CD4-positive, alpha-beta T cell treated with Interleukin-4 for 4 hours (primary cell): ENCODE data around the gene KIF25.
A peak's percentile ranks its signal among the peaks of the same experiment; 100 is the strongest.

Source experiments
- DNase-seq: peaks from one replicate; pipeline ENCODE4 v3.0.0-alpha.2; 2020

The KIF25 gene, protein sequence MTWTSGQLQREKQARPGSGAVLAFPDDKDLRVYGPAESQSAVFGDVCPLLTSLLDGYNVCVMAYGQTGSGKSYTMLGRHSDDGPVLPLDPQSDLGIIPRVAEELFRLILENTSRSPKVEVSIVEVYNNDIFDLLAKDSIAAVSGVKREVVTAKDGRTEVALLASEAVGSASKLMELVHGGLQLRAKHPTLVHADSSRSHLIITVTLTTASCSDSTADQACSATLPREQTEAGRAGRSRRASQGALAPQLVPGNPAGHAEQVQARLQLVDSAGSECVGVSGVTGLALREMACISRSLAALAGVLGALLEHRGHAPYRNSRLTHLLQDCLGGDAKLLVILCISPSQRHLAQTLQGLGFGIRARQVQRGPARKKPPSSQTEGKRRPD

GRCh38 chr6:167997642-167998041, at the start of gene KIF25:
Gene KIF25, plus strand, starts transcription at chr6:167997671. Its CDS starts 31,915 bp downstream, at chr6:168029586.
- no peak for DNase-seq

DNA sequence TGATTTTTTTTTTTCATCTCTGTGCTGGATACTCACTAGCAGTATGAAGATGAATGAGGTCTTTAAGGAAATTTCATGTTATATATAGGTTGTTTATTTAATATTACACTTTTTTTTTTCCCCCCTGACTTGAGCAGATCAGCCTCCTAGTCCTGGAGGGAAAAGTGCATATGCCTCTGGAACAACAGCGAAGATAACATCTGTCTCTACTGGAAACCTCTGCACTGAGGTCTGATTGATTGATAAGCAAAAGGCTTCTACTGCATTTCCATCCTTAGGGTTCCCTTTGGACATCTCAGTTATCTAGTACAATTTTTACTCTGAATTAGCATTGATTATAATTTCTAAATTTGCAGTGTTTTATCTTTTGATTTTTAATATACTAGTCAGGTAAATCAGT, 49.8 kb upstream of the KIF25 start:
- no peak for DNase-seq

- DNase-seq: no peak
These were observed 48.8 kb upstream of the KIF25 start for GRCh38 chr6:167948716-167949115.

DNA sequence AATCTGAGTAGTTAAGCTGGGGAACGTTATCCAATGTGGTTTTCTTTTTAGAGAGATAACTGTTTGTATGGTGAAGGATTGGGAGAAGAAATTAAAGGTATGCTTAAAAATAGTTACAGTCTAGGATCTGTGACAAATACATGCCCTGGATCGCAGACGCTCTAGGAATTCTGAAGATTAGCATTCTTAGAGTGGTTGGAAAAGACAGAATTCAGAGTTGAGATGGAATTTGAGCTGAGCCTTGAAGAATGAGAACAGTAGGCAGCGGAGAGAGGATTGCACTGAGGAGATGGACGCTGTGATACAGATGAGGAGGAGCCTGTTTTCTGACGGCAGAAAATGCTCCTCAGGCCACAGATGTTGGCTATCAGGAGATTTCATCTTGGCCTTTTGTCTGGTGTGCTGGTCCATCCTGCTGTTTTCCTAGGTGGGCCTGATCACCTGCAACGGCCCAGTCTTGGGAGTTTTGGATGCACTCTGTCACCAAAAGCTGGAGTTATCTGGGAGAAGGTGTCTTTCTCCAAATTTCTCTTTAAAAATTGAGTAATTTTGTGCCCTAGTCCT, 48.3 kb upstream of the KIF25 start:
- DNase-seq: no peak

DNA sequence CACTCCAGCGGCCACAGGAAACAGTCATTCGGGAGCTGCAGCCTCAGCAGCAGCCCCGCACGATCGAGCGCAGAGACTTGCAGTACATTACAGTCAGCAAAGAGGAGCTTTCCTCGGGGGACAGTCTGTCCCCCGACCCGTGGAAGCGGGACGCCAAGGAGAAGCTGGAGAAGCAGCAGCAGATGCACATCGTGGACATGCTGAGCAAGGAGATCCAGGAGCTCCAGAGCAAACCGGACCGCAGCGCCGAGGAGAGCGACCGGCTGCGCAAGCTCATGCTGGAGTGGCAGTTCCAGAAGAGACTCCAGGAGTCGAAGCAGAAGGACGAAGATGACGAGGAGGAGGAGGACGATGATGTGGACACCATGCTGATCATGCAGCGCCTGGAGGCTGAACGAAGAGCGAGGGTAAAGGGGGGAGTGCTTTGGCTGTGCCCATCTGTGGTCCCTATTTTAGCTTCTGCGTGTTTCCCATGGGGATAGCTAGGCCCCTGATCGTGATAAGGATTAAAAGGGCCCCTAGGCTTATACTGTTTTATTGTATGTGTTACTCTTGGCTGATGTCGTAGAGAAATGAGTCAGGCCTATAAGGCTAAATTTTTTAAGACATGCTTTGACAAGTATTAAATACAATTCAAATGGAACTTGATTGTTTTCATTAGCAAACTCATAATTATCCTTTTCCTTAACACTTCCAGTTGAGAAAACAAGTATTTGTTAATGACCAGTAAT, 45.5 kb upstream of the KIF25 start:
- DNase-seq: no peak

GRCh38 chr6:167952512-167952859, 45.0 kb upstream of the KIF25 start:
- no peak for DNase-seq

GRCh38 chr6:167953551-167953950, 43.9 kb upstream of the KIF25 start:
- DNase-seq: no peak

- no peak for DNase-seq
These were observed 43.3 kb upstream of the KIF25 start for GRCh38 chr6:167954151-167954550.

DNA sequence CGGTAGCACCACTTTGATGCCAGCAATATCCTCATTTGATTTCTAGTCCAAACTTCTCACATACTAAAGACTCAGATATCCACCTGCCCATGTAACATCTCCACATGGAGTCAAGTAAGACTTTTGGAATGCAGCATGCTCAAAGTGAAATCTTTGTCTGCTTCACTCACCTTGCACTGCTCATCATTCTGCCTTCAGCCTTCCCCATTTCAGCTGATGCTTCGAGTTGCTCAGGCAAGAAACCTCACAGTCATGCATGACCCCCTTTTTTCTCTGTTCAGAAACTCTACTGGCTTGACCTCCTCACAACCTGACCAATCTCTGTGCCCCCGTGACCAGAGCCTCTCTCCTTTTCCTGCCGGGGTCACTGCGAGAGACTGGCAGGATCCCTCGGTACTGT, 41.0 kb upstream of the KIF25 start:
- DNase-seq: no peak

GRCh38 chr6:167956983-167957492, 40.4 kb upstream of the KIF25 start:
- DNase-seq: no peak

- DNase-seq: no peak
These were observed 39.8 kb upstream of the KIF25 start for GRCh38 chr6:167957626-167958025.

DNA sequence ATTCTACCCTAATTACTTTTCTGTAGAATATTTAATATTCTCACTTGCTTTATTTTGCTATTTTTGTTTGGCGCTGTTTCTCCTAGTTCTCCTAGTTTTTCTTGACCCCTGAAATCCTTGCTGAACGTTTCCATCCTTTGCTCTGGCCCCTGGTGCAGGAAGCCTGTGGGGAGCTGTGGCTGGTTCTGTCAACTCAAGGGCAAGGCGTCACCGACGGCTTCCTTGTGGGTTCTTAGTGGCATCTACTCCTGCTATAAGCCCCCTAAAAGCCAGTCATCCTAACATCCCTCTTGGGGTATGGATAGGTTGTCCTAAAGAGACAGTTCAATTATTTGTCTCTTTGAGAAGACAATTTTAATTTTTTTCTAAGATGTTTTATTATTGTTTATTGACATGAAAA, 36.9 kb upstream of the KIF25 start:
- no peak for DNase-seq

DNA sequence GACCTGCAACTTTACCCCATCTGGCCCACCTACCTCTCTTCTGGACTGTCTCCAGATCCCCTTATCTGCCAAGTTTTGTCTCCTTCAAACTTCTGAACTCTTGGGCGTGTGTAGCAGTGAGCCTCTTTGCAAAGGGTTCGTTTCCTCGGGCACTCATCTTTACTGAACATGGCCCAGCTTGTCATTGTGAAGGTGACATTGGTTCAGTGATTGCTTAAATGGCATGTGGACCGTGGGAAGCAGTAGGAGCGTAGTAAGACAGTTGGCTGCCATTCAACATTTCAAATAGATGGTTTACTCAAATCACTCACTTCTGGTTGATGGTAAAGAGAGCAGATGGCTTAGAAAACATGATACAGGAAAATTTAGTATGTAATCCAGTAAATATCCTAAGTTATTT, 34.8 kb upstream of the KIF25 start:
- DNase-seq: no peak

DNA sequence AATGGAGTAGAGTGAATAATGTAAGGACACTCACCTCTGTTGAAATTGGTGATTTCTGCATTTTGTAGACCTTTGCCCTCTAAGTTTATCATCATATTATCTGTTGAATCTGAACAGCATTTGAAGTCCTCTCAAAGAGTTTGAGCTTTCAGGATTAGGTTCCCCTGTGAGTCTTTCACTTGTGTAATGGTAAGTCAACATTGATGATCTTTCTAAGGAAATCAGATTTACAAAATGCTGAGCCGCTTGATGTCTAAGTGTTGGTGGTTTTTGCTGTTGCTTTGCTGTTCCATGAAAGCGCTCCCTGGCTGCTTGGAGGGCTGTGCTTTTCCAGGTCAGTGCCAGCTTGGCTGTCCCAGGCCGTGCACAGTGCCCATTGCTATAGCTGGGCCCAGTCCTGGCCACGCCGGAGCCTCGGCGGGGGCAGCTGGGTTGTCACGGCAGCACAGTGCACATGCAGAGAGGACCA, 33.8 kb upstream of the KIF25 start:
- no peak for DNase-seq

DNA sequence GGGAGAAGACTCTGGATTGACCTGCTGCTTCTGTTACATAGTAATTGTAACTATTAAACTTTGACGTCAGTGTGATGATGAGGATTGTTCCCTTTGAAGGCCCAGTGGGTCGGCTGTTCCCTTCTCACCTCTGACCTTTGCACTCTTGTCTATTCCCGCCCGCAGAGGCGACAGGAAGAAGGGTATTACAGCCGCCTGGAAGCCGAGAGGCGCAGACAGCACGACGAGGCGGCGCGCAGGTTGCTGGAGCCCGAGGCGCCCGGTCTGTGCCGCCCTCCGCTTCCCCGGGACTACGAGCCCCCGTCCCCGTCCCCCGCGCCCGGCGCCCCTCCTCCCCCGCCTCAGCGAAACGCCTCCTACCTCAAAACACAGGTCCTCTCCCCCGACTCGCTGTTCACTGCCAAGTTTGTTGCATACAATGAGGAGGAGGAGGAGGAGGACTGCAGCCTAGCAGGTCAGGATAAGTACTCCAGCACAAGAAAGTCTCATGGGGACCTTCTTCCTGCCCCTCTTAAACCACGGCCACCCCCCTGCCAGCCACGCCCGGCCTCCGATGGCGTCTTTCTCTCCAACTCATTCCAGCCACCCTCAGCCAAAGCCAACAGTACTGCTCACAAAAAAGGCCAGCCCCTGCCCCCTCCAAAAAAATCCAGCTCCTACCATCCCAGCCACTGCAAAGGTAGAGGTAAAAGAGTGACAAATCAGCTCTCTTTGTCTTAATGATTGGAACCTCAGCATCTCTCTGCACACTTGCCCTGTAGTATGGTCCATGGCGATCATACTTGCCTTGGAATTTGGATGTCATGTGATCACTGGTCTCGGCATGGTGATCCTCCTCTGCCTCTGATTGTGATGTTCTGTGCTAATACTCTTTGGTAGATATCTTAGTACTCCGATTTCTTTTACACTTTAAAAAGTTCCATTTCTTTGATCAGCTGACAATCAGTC, 31.6 kb upstream of the KIF25 start:
- DNase-seq: no peak

GRCh38 chr6:167966540-167966905, 30.9 kb upstream of the KIF25 start:
- DNase-seq: no peak

DNA sequence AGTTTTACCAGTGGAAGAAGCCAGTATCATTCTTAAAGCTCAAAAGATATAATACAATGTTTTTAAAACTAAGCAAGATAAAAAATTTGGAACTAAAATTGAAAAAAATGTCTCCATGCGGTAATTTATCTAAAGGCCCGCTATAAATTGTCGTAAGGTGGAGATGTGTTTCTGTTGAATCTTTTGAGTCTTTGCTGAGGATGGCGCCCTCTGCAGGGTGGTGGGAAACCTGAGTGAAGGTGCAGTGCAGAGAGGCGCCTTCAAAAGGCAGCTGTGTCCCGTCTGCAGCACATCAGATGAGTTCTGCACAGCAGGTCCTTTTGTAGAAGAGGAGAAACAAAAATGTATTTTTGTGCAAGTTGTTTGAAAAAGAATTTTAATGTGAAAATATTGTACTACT, 29.4 kb upstream of the KIF25 start:
- DNase-seq: peak; percentile 5

DNA sequence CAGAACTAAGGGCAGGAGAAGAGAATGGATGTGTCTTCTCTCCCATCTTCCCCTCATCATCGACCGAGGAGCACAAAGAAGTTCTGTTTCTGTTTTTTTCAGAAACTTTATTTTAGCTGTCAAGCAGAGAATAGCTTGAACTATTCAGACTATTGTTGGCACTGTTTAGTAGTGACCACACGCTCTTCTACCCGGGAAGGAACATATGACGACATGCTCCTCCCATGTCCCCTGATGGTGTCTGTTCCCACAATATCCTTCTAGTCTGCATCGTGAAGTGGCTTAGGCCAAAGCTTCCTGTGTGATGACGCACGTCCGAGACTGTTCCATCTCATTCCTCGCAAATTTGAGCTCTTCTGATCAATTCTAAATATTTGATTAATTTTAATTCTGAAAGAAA, 27.2 kb upstream of the KIF25 start:
- no peak for DNase-seq

DNA sequence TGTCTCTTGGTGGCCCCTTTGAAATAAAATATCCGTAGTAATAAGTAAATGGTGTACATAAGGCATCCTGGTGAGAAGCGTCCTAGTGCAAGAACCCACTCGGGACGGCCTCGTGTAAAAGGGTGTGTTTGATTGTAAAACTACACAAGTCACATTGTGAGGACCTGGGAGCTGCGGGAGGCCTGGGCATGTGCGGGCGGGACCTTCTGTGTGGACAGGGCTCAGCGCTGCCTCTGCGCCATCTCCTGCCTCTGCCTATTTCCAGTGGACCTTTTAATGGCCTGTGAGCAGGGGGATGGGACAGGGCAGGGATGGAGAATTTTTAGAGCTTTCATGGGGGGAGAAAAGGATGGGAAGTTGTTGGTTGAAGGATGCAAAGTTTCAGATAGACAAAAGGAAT, 25.3 kb upstream of the KIF25 start:
- DNase-seq: no peak

- no peak for DNase-seq
These were observed 24.2 kb upstream of the KIF25 start for GRCh38 chr6:167973148-167973885.

DNA sequence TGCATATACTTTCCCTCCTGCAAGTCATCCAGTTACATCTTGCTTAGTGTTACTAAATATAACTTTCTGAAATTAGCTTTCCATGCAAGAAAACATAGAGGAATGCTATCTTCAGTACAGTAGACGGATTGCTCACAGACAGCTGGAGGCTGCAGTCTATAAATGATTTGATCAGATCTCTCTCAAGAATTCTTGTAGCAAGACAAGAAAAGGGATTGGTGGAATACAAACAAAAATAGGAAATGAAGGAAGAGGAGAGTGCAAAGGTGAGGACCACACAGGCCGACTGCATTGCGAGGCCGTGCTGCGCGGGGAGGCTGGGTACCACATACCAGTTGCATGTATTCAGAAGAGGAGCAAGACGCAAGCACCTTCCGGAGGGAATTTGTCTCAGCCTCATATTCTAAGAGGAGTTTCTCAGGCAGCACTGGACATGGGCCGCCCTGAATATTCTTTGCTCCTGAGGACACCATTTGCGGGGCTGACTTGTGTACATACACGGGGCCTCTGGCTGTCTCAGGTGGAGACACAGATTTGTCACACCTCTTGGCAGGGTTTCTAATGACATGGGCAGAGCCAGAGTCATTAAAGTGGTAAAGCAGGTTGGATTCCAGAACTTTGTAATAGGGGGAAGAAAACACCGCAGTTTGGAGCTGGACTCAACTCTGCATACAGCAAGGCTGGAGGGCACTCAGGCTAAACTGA, 22.7 kb upstream of the KIF25 start:
- DNase-seq: no peak
